Glutamatergic neuron (in vitro differentiated cells): ENCODE measurements around the gene REL. TPM values are rescaled to one million over a fixed set of nuclear protein-coding genes. Genes with fewer than 3 reads are reported as not detected.

Experiments used
- DNase-seq: peaks from one replicate; pipeline ENCODE4 v3.0.0; 2022
- H3K27ac Mint-ChIP-seq: one replicate; pipeline ENCODE4 v1.8.0; 2020; ENCODE audit warnings: mild to moderate bottlenecking, mixed read lengths, inconsistent platforms; ENCODE audit not compliant: unreplicated experiment
- H3K27me3 Mint-ChIP-seq: one replicate; pipeline ENCODE4 v1.8.0; 2020; ENCODE audit warnings: mild to moderate bottlenecking, moderate library complexity, mixed read lengths, inconsistent platforms; ENCODE audit not compliant: unreplicated experiment
- H3K36me3 Mint-ChIP-seq: one replicate; pipeline ENCODE4 v1.8.0; 2020; ENCODE audit warnings: mild to moderate bottlenecking, mixed read lengths, inconsistent platforms; ENCODE audit not compliant: unreplicated experiment
- H3K4me1 Mint-ChIP-seq: one replicate; pipeline ENCODE4 v1.8.0; 2020; ENCODE audit warnings: mild to moderate bottlenecking, low read depth, mixed read lengths, inconsistent platforms; ENCODE audit not compliant: unreplicated experiment
- H3K4me3 Mint-ChIP-seq: one replicate; pipeline ENCODE4 v1.8.0; 2020; ENCODE audit warnings: mild to moderate bottlenecking, mixed read lengths, inconsistent platforms; ENCODE audit not compliant: unreplicated experiment
- H3K9me3 Mint-ChIP-seq: one replicate; pipeline ENCODE4 v1.8.0; 2020; ENCODE audit warnings: mild to moderate bottlenecking, moderate library complexity, mixed read lengths, inconsistent platforms; ENCODE audit not compliant: unreplicated experiment
- CTCF ChIP-seq: fragments of 200-600 bp; sonication (generic); IDR thresholded peaks from one replicate; pipeline ENCODE4 v1.5.0; 2021; ENCODE audit not compliant: partially characterized antibody, unreplicated experiment
- total RNA-seq: library from RNA; stranded (reverse); fragmentation: NEBNext Ultra II Directional; extraction: Animal tissue kit (Norgen Biotek cat#: 25700); gene quantifications from one replicate; pipeline ENCODE4 v1.2.1, GENCODE V29; 2021; ENCODE audit not compliant: unreplicated experiment

REL gene
- total RNA-seq, 1 donor from 2014 or later = 2.1 TPM

GRCh38 chr2:60844105-60844504 is 37.3 kb upstream of the REL start:
- no peak overlapping the region for H3K27ac Mint-ChIP-seq
- no peak for TF ChIP-seq CTCF
- DNase-seq = no peak
- peaks cover 5% of the 10 kb centered on the region for H3K27me3 Mint-ChIP-seq
- no peak overlapping the region for H3K4me3 Mint-ChIP-seq
- H3K36me3 Mint-ChIP-seq = no peaks in the 10 kb centered on the region
- H3K4me1 Mint-ChIP-seq = no peaks in the 10 kb centered on the region
- no peaks in the 10 kb centered on the region for H3K9me3 Mint-ChIP-seq

- Mint-ChIP-seq H3K36me3 (no peaks in the 10 kb centered on the region), H3K4me3 (no peak overlapping the region), H3K4me1 (no peaks in the 10 kb centered on the region), H3K27me3 (peaks cover 2% of the 10 kb centered on the region), H3K27ac (no peak overlapping the region), H3K9me3 (no peaks in the 10 kb centered on the region)
- DNase-seq = no peak
- no peak for TF ChIP-seq CTCF
Measured at GRCh38 chr2:60847854-60848253, 33.5 kb upstream of the REL start.

GRCh38 chr2:60849187-60849586 is 32.2 kb upstream of the REL start:
- Mint-ChIP-seq H3K4me1 (no peaks in the 10 kb centered on the region), H3K27me3 (peaks cover 2% of the 10 kb centered on the region), H3K9me3 (no peaks in the 10 kb centered on the region), H3K4me3 (no peak overlapping the region), H3K36me3 (no peaks in the 10 kb centered on the region), H3K27ac (no peak overlapping the region)
- no peak for TF ChIP-seq CTCF
- DNase-seq = no peak

GRCh38 chr2:60852282-60852860 is 29.0 kb upstream of the REL start:
- DNase-seq = no peak
- Mint-ChIP-seq H3K36me3 (no peaks in the 10 kb centered on the region), H3K27me3 (peaks cover 2% of the 10 kb centered on the region), H3K27ac (no peak overlapping the region), H3K4me3 (no peak overlapping the region), H3K4me1 (no peaks in the 10 kb centered on the region), H3K9me3 (no peaks in the 10 kb centered on the region)
- TF ChIP-seq CTCF = no peak

- Mint-ChIP-seq H3K4me1 (no peaks in the 10 kb centered on the region), H3K9me3 (no peaks in the 10 kb centered on the region), H3K27me3 (no peaks in the 10 kb centered on the region), H3K27ac (no peak overlapping the region), H3K36me3 (no peaks in the 10 kb centered on the region), H3K4me3 (no peak overlapping the region)
- no peak for DNase-seq
- TF ChIP-seq CTCF = no peak
Measured at GRCh38 chr2:60853531-60853930, 27.8 kb upstream of the REL start.
